Parathyroid adenoma (tissue), 2 donors: ENCODE results near the gene SLC20A1.

Experiments
- H2AFZ ChIP-seq: fragments of 300-600 bp; sonication (generic); one replicate; pipeline ENCODE4 v1.7.0; 2017; ENCODE audit warnings: antibody characterized with exemption, mild to moderate bottlenecking
- H3K27ac ChIP-seq: fragments of 300-600 bp; sonication (generic); one replicate; pipeline ENCODE4 v1.7.0; 2017
- H3K27me3 ChIP-seq: fragments of 300-600 bp; sonication (generic); one replicate; pipeline ENCODE4 v1.7.0; 2017; ENCODE audit warnings: low read length; ENCODE audit not compliant: control insufficient read depth, insufficient read depth
- H3K36me3 ChIP-seq: fragments of 300-600 bp; sonication (generic); one replicate; pipeline ENCODE4 v1.7.0; 2017; ENCODE audit warnings: low read length; ENCODE audit not compliant: control insufficient read depth, insufficient read depth
- H3K4me1 ChIP-seq: fragments of 300-600 bp; sonication (generic); one replicate; pipeline ENCODE4 v1.7.0; 2017; ENCODE audit warnings: control low read depth
- H3K4me2 ChIP-seq: fragments of 300-600 bp; sonication (generic); one replicate; pipeline ENCODE4 v1.7.0; 2017; ENCODE audit warnings: low read length
- H3K4me3 ChIP-seq: fragments of 300-600 bp; sonication (generic); one replicate; pipeline ENCODE4 v1.7.0; 2017; ENCODE audit warnings: low read depth, low read length
- H3K79me2 ChIP-seq: fragments of 300-600 bp; sonication (generic); one replicate; pipeline ENCODE4 v1.7.0; 2017; ENCODE audit warnings: control low read depth
- H3K9ac ChIP-seq: fragments of 300-600 bp; sonication (generic); one replicate; pipeline ENCODE4 v1.7.0; 2017; ENCODE audit warnings: mild to moderate bottlenecking
- H3K9me3 ChIP-seq: fragments of 300-600 bp; sonication (generic); one replicate; pipeline ENCODE4 v1.7.0; 2017; ENCODE audit warnings: low read length; ENCODE audit not compliant: control insufficient read depth
- CTCF ChIP-seq: fragments of 300-600 bp; sonication (generic); IDR thresholded peaks from one replicate; pipeline ENCODE4 v1.7.0; 2017; ENCODE audit warnings: antibody characterized with exemption, mild to moderate bottlenecking
- donor health status: primary hyperparathyroidism.

Gene SLC20A1

GRCh38 chr2:112648081-112648480, 2.3 kb downstream of the SLC20A1 start:
- H2AFZ ChIP-seq: no peak overlapping the region
- H3K36me3 ChIP-seq: no peaks in the 10 kb centered on the region
- H3K4me3 ChIP-seq: no peak overlapping the region
- no peaks in the 10 kb centered on the region for H3K79me2 ChIP-seq
- H3K27me3 ChIP-seq: no peaks in the 10 kb centered on the region
- H3K4me1 ChIP-seq: peaks cover 10% of the 10 kb centered on the region
- no peak overlapping the region for H3K9ac ChIP-seq
- no peak overlapping the region for H3K27ac ChIP-seq
- no peak for TF ChIP-seq CTCF
- H3K4me2 ChIP-seq: no peak overlapping the region
- no peaks in the 10 kb centered on the region for H3K9me3 ChIP-seq

GRCh38 chr2:112656679-112657078, 10.9 kb downstream of the SLC20A1 start:
- H3K9ac ChIP-seq: no peak overlapping the region
- H3K27me3 ChIP-seq: no peaks in the 10 kb centered on the region
- H3K4me2 ChIP-seq: no peak overlapping the region
- no peak overlapping the region for H3K4me3 ChIP-seq
- no peak overlapping the region for H3K27ac ChIP-seq
- H3K79me2 ChIP-seq: no peaks in the 10 kb centered on the region
- no peaks in the 10 kb centered on the region for H3K4me1 ChIP-seq
- H3K9me3 ChIP-seq: no peaks in the 10 kb centered on the region
- H2AFZ ChIP-seq: no peak overlapping the region
- H3K36me3 ChIP-seq: no peaks in the 10 kb centered on the region
- TF ChIP-seq CTCF: no peak

- Histone ChIP-seq H3K9me3 (no peaks in the 10 kb centered on the region), H3K4me3 (no peak overlapping the region), H3K79me2 (no peaks in the 10 kb centered on the region), H3K36me3 (no peaks in the 10 kb centered on the region), H3K9ac (no peak overlapping the region), H3K27me3 (no peaks in the 10 kb centered on the region), H3K4me2 (no peak overlapping the region), H3K4me1 (no peaks in the 10 kb centered on the region), H3K27ac (no peak overlapping the region), H2AFZ (no peak overlapping the region)
- TF ChIP-seq CTCF: no peak
These were observed 12.6 kb downstream of the SLC20A1 start for GRCh38 chr2:112658301-112658700.

GRCh38 chr2:112658839-112659667, 13.3 kb downstream of the SLC20A1 start:
- TF ChIP-seq CTCF: no peak
- Histone ChIP-seq H3K4me3 (no peak overlapping the region), H3K4me2 (no peak overlapping the region), H3K36me3 (no peaks in the 10 kb centered on the region), H3K79me2 (no peaks in the 10 kb centered on the region), H3K27me3 (no peaks in the 10 kb centered on the region), H3K9ac (no peak overlapping the region), H3K27ac (no peak overlapping the region), H3K9me3 (no peaks in the 10 kb centered on the region), H3K4me1 (no peaks in the 10 kb centered on the region), H2AFZ (no peak overlapping the region)

- Histone ChIP-seq H3K4me2 (no peak overlapping the region), H3K27me3 (no peaks in the 10 kb centered on the region), H3K9ac (no peak overlapping the region), H3K9me3 (no peaks in the 10 kb centered on the region), H3K79me2 (no peaks in the 10 kb centered on the region), H3K27ac (no peak overlapping the region), H2AFZ (no peak overlapping the region), H3K36me3 (no peaks in the 10 kb centered on the region), H3K4me1 (no peaks in the 10 kb centered on the region), H3K4me3 (no peak overlapping the region)
- TF ChIP-seq CTCF: no peak
These were observed 14.4 kb downstream of the SLC20A1 start for GRCh38 chr2:112660138-112660537.
